ENCODE measurements around the gene KRTAP17-1.

Gene KRTAP17-1

GRCh38 chr17:41267711-41268110 is 47.8 kb downstream of the KRTAP17-1 start:
- no peak overlapping the region for H3K4me3 ChIP-seq (ENCODE audit: low read depth, low read length)
- H3K27me3 ChIP-seq (ENCODE audit: control insufficient read depth, insufficient read depth, low read length) = no peaks in the 10 kb centered on the region
- H3K36me3 ChIP-seq (ENCODE audit: control insufficient read depth, insufficient read depth, low read length) = no peaks in the 10 kb centered on the region
- H3K4me1 ChIP-seq (ENCODE audit: control insufficient read depth, insufficient read depth, low read length) = no peaks in the 10 kb centered on the region
- no peaks in the 10 kb centered on the region for H3K9me3 ChIP-seq (ENCODE audit: control insufficient read depth, insufficient read depth, low read length)
- no peak overlapping the region for H3K9ac ChIP-seq (ENCODE audit: low read depth, low read length)
- no peak overlapping the region for H3K27ac ChIP-seq (ENCODE audit: low read depth, low read length)

- no peaks in the 10 kb centered on the region for H3K36me3 ChIP-seq (ENCODE audit: control insufficient read depth, insufficient read depth, low read length)
- H3K9me3 ChIP-seq (ENCODE audit: control insufficient read depth, insufficient read depth, low read length) = no peaks in the 10 kb centered on the region
- H3K4me1 ChIP-seq (ENCODE audit: control insufficient read depth, insufficient read depth, low read length) = no peaks in the 10 kb centered on the region
- H3K27me3 ChIP-seq (ENCODE audit: control insufficient read depth, insufficient read depth, low read length) = no peaks in the 10 kb centered on the region
- no peak within 1 kb of the TSS for H3K9ac ChIP-seq (ENCODE audit: low read depth, low read length)
- H3K27ac ChIP-seq (ENCODE audit: low read depth, low read length) = no peak within 1 kb of the TSS
- H3K4me3 ChIP-seq (ENCODE audit: low read depth, low read length) = no peak within 1 kb of the TSS
These were observed 50.4 kb downstream of the KRTAP17-1 start, which contains the start of gene KRTAP9-6 for GRCh38 chr17:41265078-41265477. Gene KRTAP9-6 (plus strand): TSS chr17:41265378. CDS start chr17:41265378, 0 bp downstream.

All from HUES48 (cell line).